Activated T-cell treated with anti-CD3 and anti-CD28 coated beads for 1 hour (primary cell): ENCODE measurements around the gene MYO16.

Experiments
- DNase-seq: peaks from one replicate; pipeline ENCODE4 v3.0.0-alpha.2; 2020; ENCODE audit warnings: low read depth

Gene MYO16

GRCh38 chr13:109154546-109154945 lies 525.1 kb downstream of the MYO16 start:
- DNase-seq = no peak

- no peak for DNase-seq
These were observed 525.8 kb downstream of the MYO16 start for GRCh38 chr13:109154966-109155761.

- DNase-seq = no peak
These were observed 526.9 kb downstream of the MYO16 start for GRCh38 chr13:109156181-109156935.

GRCh38 chr13:109157275-109157674 lies 527.9 kb downstream of the MYO16 start:
- no peak for DNase-seq

GRCh38 chr13:109158383-109158782 lies 529.0 kb downstream of the MYO16 start:
- no peak for DNase-seq

GRCh38 chr13:109159650-109160309 lies 530.4 kb downstream of the MYO16 start:
- no peak for DNase-seq

- DNase-seq = no peak
These were observed 530.9 kb downstream of the MYO16 start for GRCh38 chr13:109160357-109160756.

GRCh38 chr13:109160887-109161669 lies 531.7 kb downstream of the MYO16 start:
- DNase-seq = no peak

- no peak for DNase-seq
These were observed 533.0 kb downstream of the MYO16 start for GRCh38 chr13:109162248-109163036.

GRCh38 chr13:109163037-109163379 lies 533.6 kb downstream of the MYO16 start:
- no peak for DNase-seq

- DNase-seq = no peak
These were observed 536.0 kb downstream of the MYO16 start for GRCh38 chr13:109165417-109165904.

DNA sequence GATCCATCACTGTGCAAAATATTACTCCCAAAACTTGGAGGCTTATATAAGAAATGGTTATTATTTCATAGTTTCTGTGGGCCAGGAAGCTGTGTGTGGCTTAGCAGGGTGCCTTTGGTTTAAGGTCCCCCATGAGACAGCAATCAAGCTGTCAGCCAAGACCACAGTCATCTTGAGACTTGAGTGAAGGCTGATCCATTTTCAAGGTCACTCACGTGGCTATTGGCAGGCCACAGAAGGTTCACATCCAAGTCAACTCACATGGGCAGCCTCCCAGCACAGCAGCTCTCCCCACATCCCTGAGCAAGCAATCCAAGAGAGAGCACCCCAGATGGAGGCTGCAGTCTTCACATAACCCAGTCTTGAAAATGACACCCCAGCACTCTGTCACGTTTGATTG lies 537.4 kb downstream of the MYO16 start:
- no peak for DNase-seq

- DNase-seq = no peak
These were observed 542.7 kb downstream of the MYO16 start for GRCh38 chr13:109172136-109172535.

DNA sequence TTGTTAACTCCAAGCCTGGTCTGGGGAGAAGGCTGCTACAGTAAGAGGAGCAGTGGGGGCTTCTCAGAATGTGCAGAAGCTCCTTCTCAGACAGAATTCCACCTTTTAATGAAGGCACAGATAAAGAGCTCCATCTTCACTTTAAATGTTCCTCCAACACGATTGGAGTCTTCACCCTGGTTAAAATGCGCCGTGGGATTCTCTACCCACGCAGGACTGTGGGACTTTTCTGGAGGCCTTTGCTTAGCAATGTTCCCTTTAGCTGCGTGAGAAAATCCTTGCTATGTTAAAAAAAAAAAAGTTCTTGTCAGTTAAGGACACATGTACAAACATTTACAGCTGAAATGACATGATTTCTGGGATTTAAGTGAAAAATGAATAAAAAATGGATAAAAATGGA lies 546.3 kb downstream of the MYO16 start:
- no peak for DNase-seq

DNA sequence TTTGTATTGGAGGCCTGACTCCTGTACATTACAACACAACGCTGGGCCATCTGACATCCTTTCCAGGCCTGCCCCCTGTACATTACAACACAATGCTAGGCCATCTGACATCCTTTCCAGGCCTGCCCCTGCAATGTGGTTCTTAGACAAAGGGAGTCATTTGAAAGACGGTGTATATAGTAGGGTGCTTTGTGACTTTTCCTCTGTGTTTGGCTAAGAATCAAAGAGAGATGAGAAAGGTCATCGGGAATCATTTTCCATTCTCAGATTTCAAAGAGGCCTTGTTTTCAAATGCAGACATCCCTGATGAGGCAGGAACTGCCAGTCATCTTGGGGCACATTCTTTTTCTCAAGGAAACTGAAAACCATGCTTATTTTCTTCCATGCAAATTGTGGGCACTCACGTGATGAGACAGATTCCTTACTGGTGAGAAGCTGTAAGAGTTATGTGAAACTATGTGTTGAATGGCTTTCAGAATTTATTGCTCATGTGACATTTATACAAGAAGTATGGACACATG lies 551.6 kb downstream of the MYO16 start:
- no peak for DNase-seq

DNA sequence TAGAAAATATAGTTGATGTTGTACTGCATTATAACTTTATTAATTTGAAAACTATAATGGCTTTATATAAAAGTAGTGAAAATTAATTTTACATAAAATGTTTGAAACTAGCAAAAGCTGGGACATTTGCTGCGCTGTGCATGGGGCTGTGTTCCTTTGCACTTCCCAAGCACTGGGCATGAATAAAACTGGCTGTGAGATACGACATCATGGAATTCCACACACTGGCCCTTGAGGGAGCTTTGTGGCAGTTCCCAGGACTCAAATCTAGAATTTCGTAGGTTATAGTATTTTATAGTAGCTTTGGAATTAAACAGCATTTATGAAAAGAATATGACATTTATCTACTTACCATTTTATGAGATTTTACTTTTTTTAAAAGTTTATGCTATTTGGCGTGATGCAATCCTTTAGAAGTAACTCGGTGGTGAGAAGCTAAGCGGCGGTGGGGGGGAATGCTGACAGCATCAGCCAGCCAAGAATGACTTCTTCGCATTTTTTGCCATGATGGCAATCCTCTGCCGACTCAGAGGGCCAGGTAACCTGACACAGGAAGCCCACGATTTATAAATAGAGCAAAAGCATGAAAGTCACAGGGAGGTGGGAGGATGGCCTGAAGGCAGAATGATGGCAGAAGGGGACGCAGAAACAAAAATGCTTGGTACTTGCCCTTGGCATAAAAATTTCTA lies 553.5 kb downstream of the MYO16 start:
- DNase-seq = no peak

GRCh38 chr13:109191413-109191812 lies 562.0 kb downstream of the MYO16 start:
- no peak for DNase-seq

GRCh38 chr13:109192306-109192705 lies 562.9 kb downstream of the MYO16 start:
- DNase-seq = no peak

DNA sequence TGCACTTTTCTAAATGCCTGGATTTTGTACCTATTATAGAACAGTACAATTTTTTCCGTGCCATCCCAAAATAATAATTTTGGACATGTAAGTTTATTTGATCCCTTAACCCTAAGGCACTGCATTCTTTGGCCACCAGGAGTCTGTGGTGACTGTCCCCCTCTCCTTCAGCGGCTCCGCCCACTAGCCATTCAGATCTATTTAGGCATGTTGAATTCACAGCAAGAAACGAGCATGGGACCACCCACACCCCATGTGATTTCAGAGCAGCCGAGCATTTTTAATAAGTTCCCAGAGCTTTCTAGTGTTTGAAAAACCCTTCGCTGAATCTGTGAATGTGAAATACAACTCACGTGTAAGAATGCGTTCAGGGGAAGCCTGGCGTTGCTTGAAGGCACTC lies 567.5 kb downstream of the MYO16 start:
- DNase-seq = no peak

DNA sequence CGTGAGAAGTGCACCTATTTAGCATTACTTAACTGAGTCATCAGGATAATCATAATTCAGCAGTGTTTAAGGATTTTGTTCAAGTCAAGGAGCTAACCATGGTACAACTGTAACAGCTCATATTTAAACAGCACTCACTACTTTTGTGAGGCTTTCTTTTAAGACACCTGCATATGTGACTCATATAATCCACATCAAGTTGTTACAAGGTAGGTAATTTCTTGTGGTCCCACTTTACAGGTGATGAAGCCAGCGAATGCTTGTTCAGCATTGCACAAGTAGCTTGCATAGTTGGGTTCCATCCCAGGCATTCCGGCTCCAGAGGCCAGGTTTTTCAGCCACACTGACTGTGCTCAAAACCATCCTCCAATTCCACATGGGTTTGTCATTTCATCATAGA lies 569.2 kb downstream of the MYO16 start:
- no peak for DNase-seq
